Measurements from ENCODE around the gene SRCIN1.

DNA sequence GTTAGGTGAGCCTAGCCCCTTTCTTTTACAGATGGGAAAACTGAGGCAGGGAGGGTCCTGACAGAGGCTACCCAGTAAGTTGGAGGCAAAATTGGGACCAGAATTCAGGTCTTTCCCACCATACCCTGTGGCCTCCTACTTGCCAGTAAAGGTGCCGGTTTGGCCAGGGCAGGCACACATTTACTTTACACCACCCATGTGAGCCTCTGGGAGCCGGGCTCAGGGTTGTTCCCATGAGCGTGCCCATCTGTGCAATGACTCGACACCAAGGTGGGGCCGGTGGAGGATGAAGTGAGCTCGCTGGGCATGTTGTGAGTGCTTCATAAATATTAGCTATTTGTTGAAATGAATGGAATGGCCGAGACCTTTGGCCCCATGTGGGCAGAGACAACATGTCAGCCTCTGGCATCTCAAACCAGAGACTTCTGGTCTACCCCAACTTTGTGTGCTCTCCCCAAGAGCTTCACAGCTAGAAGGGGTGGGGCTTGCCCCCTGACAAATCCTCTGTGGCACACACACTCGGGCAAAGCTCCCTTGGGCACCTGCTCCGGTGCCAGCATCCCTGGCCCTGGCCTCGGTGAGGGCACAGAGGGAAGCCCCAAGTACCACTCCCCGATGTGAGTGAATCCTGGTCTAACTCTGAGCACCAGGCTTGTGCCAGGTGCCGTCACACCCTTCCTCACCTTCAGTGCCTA, 60.1 kb downstream of the SRCIN1 start:
- TF ChIP-seq ZNF70 (CRISPR knock-in tag; IDR thresholded peaks at IDR 0.05): no peak
- no peak for TF ChIP-seq CSRNP3 (CRISPR knock-in tag; IDR thresholded peaks at IDR 0.05)
- TF ChIP-seq GLIS3 (CRISPR knock-in tag; IDR thresholded peaks at IDR 0.05): no peak

Measured in SK-N-SH treated with all-trans-retinoic acid at 6 μM for 48 hours (cell line).